Stomach (tissue), 4 donors: ENCODE data around the gene TUBG2.

ENCODE experiments used
- CTCF ChIP-seq, 7 experiments: fragments of 450-650 bp in 4 of 7; fragments of 200-600 bp in 3 of 7; sonication (generic) in 3 of 7; IDR thresholded peaks; one replicate each; pipeline ENCODE4 v1.5.1; 2016 to 2019; ENCODE audit warnings: antibody characterized with exemption in 7 of 7, control low read depth in 2 of 7, mild to moderate bottlenecking in 1 of 7
- EP300 ChIP-seq: sonication (generic); formaldehyde crosslinking; IDR thresholded peaks from one replicate; pipeline ENCODE4 v1.6.1; 2017; ENCODE audit warnings: antibody characterized with exemption
- POLR2A ChIP-seq, 4 donors: fragments of 450-650 bp; IDR thresholded peaks; one replicate each; pipeline ENCODE4 v1.6.1; 2016; ENCODE audit warnings: antibody characterized with exemption in 4 of 4, control low read depth in 2 of 4, mild to moderate bottlenecking in 1 of 4, moderate library complexity in 1 of 4
- POLR2AphosphoS5 ChIP-seq, 3 donors: sonication (generic); formaldehyde crosslinking; IDR thresholded peaks; one replicate each; pipeline ENCODE4 v1.6.1; 2016; ENCODE audit warnings: antibody characterized with exemption in 3 of 3

GRCh38 chr17:42672038-42672437 is 13.0 kb downstream of the TUBG2 start:
- no peak for TF ChIP-seq CTCF (IDR thresholded peaks at IDR 0.05)
- TF ChIP-seq EP300: no peak
- no peak for TF ChIP-seq POLR2A (IDR thresholded peaks at IDR 0.05)
- TF ChIP-seq POLR2AphosphoS5 (IDR thresholded peaks at IDR 0.05): no peak
